DND-41 (cell line): ENCODE measurements around the gene CDR2L.

Experiments
- ATAC-seq: fragments of 200-7000 bp; cut with Tn5 transposase; 3 replicates; pipeline ENCODE4 v1.9.1; 2021; ENCODE audit warnings: low read depth; ENCODE audit not compliant: insufficient read depth
- DNase-seq: peaks from one replicate; pipeline ENCODE4 v3.0.0-alpha.2; 2020
- H2AFZ ChIP-seq: 2 replicates; pipeline ENCODE4 v1.6.0; 2012; ENCODE audit warnings: low read depth, low read length
- H3K27ac ChIP-seq: 2 replicates; pipeline ENCODE4 v1.5.1; 2012; ENCODE audit warnings: low read length, inconsistent platforms
- H3K27me3 ChIP-seq: fragments of 200-600 bp; sonication (generic); 2 replicates; pipeline ENCODE4 v1.6.0; 2012; ENCODE audit warnings: low read length, mild to moderate bottlenecking, inconsistent platforms; ENCODE audit not compliant: insufficient read depth, poor library complexity
- H3K36me3 ChIP-seq: 2 replicates; pipeline ENCODE4 v1.5.1; 2012; ENCODE audit warnings: low read length, inconsistent platforms; ENCODE audit not compliant: insufficient read depth
- H3K4me1 ChIP-seq: 2 replicates; pipeline ENCODE4 v1.5.1; 2012; ENCODE audit warnings: mild to moderate bottlenecking, low read length; ENCODE audit not compliant: insufficient read depth
- H3K4me2 ChIP-seq: 2 replicates; pipeline ENCODE4 v1.6.0; 2012; ENCODE audit warnings: mild to moderate bottlenecking, moderate library complexity, low read length, inconsistent platforms; ENCODE audit not compliant: insufficient read depth
- H3K4me3 ChIP-seq, 2 experiments: fragments of 200-600 bp in 1 of 2; shearing (Covaris generic) in 1 of 2; 2 replicates each; pipeline ENCODE4 v1.5.1; 2012 to 2016; ENCODE audit warnings: inconsistent platforms in 2 of 2, low read length in 2 of 2, mild to moderate bottlenecking in 2 of 2, low read depth in 1 of 2, moderate library complexity in 1 of 2
- H3K79me2 ChIP-seq: 2 replicates; pipeline ENCODE4 v1.6.0; 2012; ENCODE audit warnings: low read length, inconsistent platforms; ENCODE audit not compliant: insufficient read depth
- H3K9ac ChIP-seq: 2 replicates; pipeline ENCODE4 v1.6.0; 2012; ENCODE audit warnings: low read depth, mild to moderate bottlenecking, inconsistent platforms, low read length, moderate library complexity
- H3K9me3 ChIP-seq: 2 replicates; pipeline ENCODE4 v1.5.1; 2012; ENCODE audit warnings: low read length, moderate library complexity, mild to moderate bottlenecking, inconsistent platforms; ENCODE audit not compliant: insufficient read depth, severe bottlenecking
- H4K20me1 ChIP-seq: 2 replicates; pipeline ENCODE4 v1.6.0; 2012; ENCODE audit warnings: low read length; ENCODE audit not compliant: insufficient read depth
- EZH2 ChIP-seq: IDR thresholded peaks from 3 replicates; pipeline ENCODE4 v1.6.1; 2012; ENCODE audit warnings: borderline replicate concordance, low read depth, mild to moderate bottlenecking, moderate library complexity, low read length, inconsistent platforms; ENCODE audit not compliant: severe bottlenecking
- TF ChIP-seq, protein P1 (sequence below): IDR thresholded peaks from 2 replicates; pipeline ENCODE4 v1.5.1; 2012; ENCODE audit warnings: borderline replicate concordance, low read length, moderate library complexity, mild to moderate bottlenecking; ENCODE audit not compliant: poor library complexity, severe bottlenecking; ENCODE audit errors: extremely low read depth

CDR2L gene

GRCh38 chr17:75012346-75013091 is 25.1 kb downstream of the CDR2L start, which contains the start of gene MRPL58:
MRPL58 (plus strand) TSS chr17:75012670; CDS start chr17:75012687, 17 bp downstream.
- no peaks in the 10 kb centered on the region for H3K27me3 ChIP-seq
- H3K27ac ChIP-seq = peak within 1 kb of the TSS; percentile 81
- DNase-seq (peak; percentile 87), ATAC-seq (peak; percentile 94)
- H4K20me1 ChIP-seq = no peaks in the 10 kb centered on the region
- TF ChIP-seq, protein P1, sequence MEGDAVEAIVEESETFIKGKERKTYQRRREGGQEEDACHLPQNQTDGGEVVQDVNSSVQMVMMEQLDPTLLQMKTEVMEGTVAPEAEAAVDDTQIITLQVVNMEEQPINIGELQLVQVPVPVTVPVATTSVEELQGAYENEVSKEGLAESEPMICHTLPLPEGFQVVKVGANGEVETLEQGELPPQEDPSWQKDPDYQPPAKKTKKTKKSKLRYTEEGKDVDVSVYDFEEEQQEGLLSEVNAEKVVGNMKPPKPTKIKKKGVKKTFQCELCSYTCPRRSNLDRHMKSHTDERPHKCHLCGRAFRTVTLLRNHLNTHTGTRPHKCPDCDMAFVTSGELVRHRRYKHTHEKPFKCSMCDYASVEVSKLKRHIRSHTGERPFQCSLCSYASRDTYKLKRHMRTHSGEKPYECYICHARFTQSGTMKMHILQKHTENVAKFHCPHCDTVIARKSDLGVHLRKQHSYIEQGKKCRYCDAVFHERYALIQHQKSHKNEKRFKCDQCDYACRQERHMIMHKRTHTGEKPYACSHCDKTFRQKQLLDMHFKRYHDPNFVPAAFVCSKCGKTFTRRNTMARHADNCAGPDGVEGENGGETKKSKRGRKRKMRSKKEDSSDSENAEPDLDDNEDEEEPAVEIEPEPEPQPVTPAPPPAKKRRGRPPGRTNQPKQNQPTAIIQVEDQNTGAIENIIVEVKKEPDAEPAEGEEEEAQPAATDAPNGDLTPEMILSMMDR = peak; percentile 51
- no peak for TF ChIP-seq EZH2
- H3K4me2 ChIP-seq = peak within 1 kb of the TSS; percentile 88
- H3K9me3 ChIP-seq = no peaks in the 10 kb centered on the region
- peak within 1 kb of the TSS; percentile 81 for H3K9ac ChIP-seq
- peak within 1 kb of the TSS; percentile 87 to 96 for H3K4me3 ChIP-seq
- peaks cover 26% of the 10 kb centered on the region for H3K4me1 ChIP-seq
- peak within 1 kb of the TSS; percentile 72 for H2AFZ ChIP-seq
- peaks cover 31% of the 10 kb centered on the region for H3K79me2 ChIP-seq
- peaks cover 11% of the 10 kb centered on the region for H3K36me3 ChIP-seq

DNA sequence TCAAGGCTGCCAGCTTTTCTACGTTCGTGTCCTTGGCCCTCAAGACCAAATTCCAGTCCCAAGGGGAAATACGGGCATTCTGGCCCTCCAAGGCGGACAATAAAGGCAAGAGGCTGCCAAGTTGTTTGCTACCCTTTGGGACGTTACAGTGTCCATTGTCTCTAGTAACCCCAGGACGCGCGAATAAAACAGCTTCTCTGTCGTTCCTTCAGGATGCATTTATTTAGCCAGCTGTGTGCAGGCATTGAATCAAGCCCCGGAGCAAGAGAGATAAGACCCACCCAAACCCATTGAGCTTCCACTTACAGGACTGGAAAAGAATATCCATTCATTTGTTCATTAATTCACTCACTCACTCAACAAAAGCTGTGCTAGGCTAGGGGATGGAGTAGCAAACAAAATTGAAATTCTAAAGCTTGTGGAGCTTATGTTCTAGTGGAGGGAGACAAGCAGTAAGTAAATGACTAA is 25.7 kb downstream of the CDR2L start:
- Histone ChIP-seq H3K9me3 (no peaks in the 10 kb centered on the region), H3K79me2 (peaks cover 31% of the 10 kb centered on the region), H3K4me3 (peak overlapping the region; percentile 87 to 96), H3K4me1 (peaks cover 26% of the 10 kb centered on the region), H2AFZ (peak overlapping the region; percentile 72), H4K20me1 (no peaks in the 10 kb centered on the region), H3K9ac (peak overlapping the region; percentile 81), H3K27me3 (no peaks in the 10 kb centered on the region), H3K27ac (peak overlapping the region; percentile 81), H3K4me2 (peak overlapping the region; percentile 88), H3K36me3 (peaks cover 11% of the 10 kb centered on the region)
- ATAC-seq (no peak; the same call in 2 of the 3 replicates), DNase-seq (no peak)
- no peak for TF ChIP-seq EZH2
- TF ChIP-seq, protein P1 = no peak

GRCh38 chr17:75019146-75019545 is 31.7 kb downstream of the CDR2L start:
- no peak for DNase-seq
- no peak for ATAC-seq
- TF ChIP-seq, protein P1 = no peak
- TF ChIP-seq EZH2 = no peak
- H3K4me1 ChIP-seq = peaks cover 15% of the 10 kb centered on the region
- no peak overlapping the region for H2AFZ ChIP-seq
- 0 out of 2 replicates have a peak, but pooled peaks cover 5% of the 10 kb centered on the region for H4K20me1 ChIP-seq
- H3K9me3 ChIP-seq = no peaks in the 10 kb centered on the region
- no peak overlapping the region for H3K9ac ChIP-seq
- no peaks in the 10 kb centered on the region for H3K27me3 ChIP-seq
- H3K4me3 ChIP-seq = no peak overlapping the region
- H3K4me2 ChIP-seq = no peak overlapping the region
- no peak overlapping the region for H3K27ac ChIP-seq
- H3K79me2 ChIP-seq = peaks cover 16% of the 10 kb centered on the region
- peaks cover 48% of the 10 kb centered on the region for H3K36me3 ChIP-seq
